NT2/D1 (cell line): ENCODE data around the gene IGFBP1.
A peak's percentile ranks its signal among the peaks of the same experiment; 100 is the strongest.

Experiments used
- DNase-seq: peaks from one replicate; pipeline ENCODE4 v3.0.0-alpha.2; 2011; ENCODE audit warnings: low read depth, low spot score
- H3K27me3 ChIP-seq: 2 replicates; pipeline ENCODE4 v1.6.0; 2011; ENCODE audit warnings: mild to moderate bottlenecking; ENCODE audit not compliant: insufficient read length, insufficient read depth
- H3K36me3 ChIP-seq: 2 replicates; pipeline ENCODE4 v1.6.1; 2011; ENCODE audit warnings: mild to moderate bottlenecking, low read length, mixed read lengths; ENCODE audit not compliant: insufficient read depth, insufficient read length
- H3K4me1 ChIP-seq: 2 replicates; pipeline ENCODE4 v1.5.1; 2011; ENCODE audit not compliant: insufficient read depth, insufficient read length
- H3K4me3 ChIP-seq: 2 replicates; pipeline ENCODE4 v1.5.1; 2011; ENCODE audit warnings: low read depth; ENCODE audit not compliant: insufficient read length
- H3K9ac ChIP-seq: 2 replicates; pipeline ENCODE4 v1.6.0; 2011; ENCODE audit warnings: low read depth; ENCODE audit not compliant: insufficient read length
- H3K9me3 ChIP-seq: 2 replicates; pipeline ENCODE4 v1.5.1; 2011; ENCODE audit warnings: mild to moderate bottlenecking, low read length; ENCODE audit not compliant: insufficient read depth
- SUZ12 ChIP-seq: IDR thresholded peaks from 2 replicates; pipeline ENCODE4 v1.6.1; 2011; ENCODE audit not compliant: insufficient read length, insufficient read depth; ENCODE audit errors: extremely low read depth
- YY1 ChIP-seq: IDR thresholded peaks from 2 replicates; pipeline ENCODE4 v1.6.1; 2011; ENCODE audit not compliant: insufficient read length, insufficient read depth
- ZNF274 ChIP-seq: IDR thresholded peaks from 2 replicates; pipeline ENCODE4 v1.6.1; 2011; ENCODE audit warnings: mild to moderate bottlenecking, low read depth, low read length

The IGFBP1 gene

GRCh38 chr7:45917064-45917463, 28.8 kb downstream of the IGFBP1 start:
- no peak for TF ChIP-seq SUZ12
- no peak overlapping the region for H3K9ac ChIP-seq
- no peak overlapping the region for H3K4me3 ChIP-seq
- peaks cover 36% of the 10 kb centered on the region for H3K36me3 ChIP-seq
- DNase-seq, result no peak
- H3K4me1 ChIP-seq, result no peaks in the 10 kb centered on the region
- H3K27me3 ChIP-seq, result peaks cover 47% of the 10 kb centered on the region
- H3K9me3 ChIP-seq, result no peaks in the 10 kb centered on the region

GRCh38 chr7:45917658-45918057, 29.4 kb downstream of the IGFBP1 start:
- peak; percentile 70 for DNase-seq
- Histone ChIP-seq H3K9me3 (no peaks in the 10 kb centered on the region), H3K4me1 (no peaks in the 10 kb centered on the region), H3K4me3 (no peak overlapping the region), H3K36me3 (peaks cover 35% of the 10 kb centered on the region), H3K9ac (no peak overlapping the region), H3K27me3 (peaks cover 53% of the 10 kb centered on the region)
- TF ChIP-seq ZNF274 (no peak), YY1 (no peak), SUZ12 (no peak)

GRCh38 chr7:45918556-45918955, 30.3 kb downstream of the IGFBP1 start:
- TF ChIP-seq SUZ12 (no peak), YY1 (no peak), ZNF274 (no peak)
- no peak overlapping the region for H3K9ac ChIP-seq
- peaks cover 28% of the 10 kb centered on the region for H3K36me3 ChIP-seq
- DNase-seq, result no peak
- H3K27me3 ChIP-seq, result peaks cover 57% of the 10 kb centered on the region
- no peak overlapping the region for H3K4me3 ChIP-seq
- no peaks in the 10 kb centered on the region for H3K9me3 ChIP-seq
- no peaks in the 10 kb centered on the region for H3K4me1 ChIP-seq

DNA sequence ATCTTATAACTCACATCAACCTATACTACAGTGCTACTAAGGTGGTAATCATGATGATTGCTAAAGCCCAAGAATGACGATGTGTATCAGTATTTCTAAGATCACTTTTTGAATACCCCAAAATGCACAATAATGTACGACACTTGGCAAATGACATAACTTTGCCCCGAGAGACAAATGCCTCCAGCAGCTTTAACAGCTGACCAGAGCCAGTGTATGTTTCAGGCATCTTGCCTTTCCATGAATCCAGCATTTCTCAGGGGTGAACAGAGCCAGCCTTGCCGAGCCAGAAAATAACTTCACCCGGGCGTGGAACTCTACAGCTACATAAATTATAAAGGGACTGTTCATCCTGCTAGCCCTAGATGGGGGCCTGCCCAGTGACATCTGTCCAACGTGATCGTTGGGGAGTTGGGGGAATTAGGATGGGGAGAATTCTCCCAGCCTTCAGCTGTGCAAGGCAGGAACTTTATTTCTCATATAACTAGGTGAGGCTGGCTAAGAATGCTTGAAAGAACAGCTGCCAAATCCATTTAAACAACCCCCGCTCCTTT, 31.0 kb downstream of the IGFBP1 start:
- no peaks in the 10 kb centered on the region for H3K9me3 ChIP-seq
- peaks cover 57% of the 10 kb centered on the region for H3K27me3 ChIP-seq
- TF ChIP-seq ZNF274, result no peak
- no peak for TF ChIP-seq SUZ12
- no peak for TF ChIP-seq YY1
- H3K4me1 ChIP-seq, result peaks cover 1% of the 10 kb centered on the region
- no peak overlapping the region for H3K9ac ChIP-seq
- H3K4me3 ChIP-seq, result no peak overlapping the region
- DNase-seq, result no peak
- H3K36me3 ChIP-seq, result peaks cover 27% of the 10 kb centered on the region

GRCh38 chr7:45919993-45920459, 31.7 kb downstream of the IGFBP1 start:
- Histone ChIP-seq H3K27me3 (peaks cover 57% of the 10 kb centered on the region), H3K9ac (peak overlapping the region; percentile 74), H3K9me3 (no peaks in the 10 kb centered on the region), H3K4me3 (peak overlapping the region; percentile 62), H3K4me1 (peaks cover 6% of the 10 kb centered on the region), H3K36me3 (peaks cover 20% of the 10 kb centered on the region)
- DNase-seq, result no peak
- no peak for TF ChIP-seq ZNF274
- TF ChIP-seq YY1, result no peak
- no peak for TF ChIP-seq SUZ12

DNA sequence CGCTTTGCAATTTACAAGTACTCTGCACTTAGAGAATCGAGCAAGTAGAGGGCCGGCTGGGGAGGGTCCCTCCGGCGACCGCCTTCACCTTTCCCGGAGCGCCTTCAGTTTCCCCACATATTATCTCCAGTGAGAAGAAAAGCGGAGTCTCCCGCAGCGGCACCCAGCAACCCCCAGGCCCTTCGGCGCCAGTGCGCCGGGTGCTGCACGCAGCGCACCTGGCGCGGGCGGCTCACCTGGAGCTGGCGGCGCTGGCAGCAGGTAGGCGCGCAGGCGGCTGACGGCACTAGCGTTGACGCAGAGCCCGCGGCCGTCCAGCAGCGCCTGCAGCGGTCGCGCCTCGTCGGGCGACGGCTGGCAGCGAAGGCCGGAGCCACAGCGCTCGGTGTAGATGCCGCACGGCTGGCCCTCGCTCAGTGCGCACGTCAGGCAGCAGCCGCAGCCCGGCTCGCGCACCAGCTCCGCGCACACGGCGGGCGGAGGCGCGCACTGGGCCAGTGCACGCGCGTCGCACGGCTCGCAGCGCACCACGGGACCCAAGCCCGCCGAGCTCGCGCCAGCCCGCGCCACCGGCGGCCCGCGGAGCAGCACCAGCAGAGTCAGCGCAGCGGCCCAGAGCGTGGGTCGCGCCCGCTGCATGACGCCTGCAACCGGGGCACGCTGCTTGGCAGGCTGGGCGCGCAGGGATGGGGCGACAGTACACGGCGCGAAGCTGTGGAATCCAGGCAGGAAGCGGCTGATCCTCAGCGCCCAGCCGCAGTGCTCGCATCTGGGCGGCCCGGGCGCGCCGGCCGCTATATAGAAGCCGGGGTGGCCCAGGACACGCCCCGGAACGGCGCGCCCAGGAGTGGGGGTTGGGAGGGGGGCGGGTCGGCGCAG, 32.5 kb downstream of the IGFBP1 start, which contains the start of gene IGFBP3:
IGFBP3 (minus strand) TSS at position 771 of the 879 bp plus-strand sequence; CDS start at position 639, 132 bp downstream.
- peaks cover 57% of the 10 kb centered on the region for H3K27me3 ChIP-seq
- H3K36me3 ChIP-seq, result peaks cover 14% of the 10 kb centered on the region
- H3K9me3 ChIP-seq, result no peaks in the 10 kb centered on the region
- DNase-seq, result no peak
- peak within 1 kb of the TSS; percentile 62 for H3K4me3 ChIP-seq
- peak within 1 kb of the TSS; percentile 74 for H3K9ac ChIP-seq
- peak; percentile 67 for TF ChIP-seq SUZ12
- no peak for TF ChIP-seq YY1
- no peak for TF ChIP-seq ZNF274
- peaks cover 6% of the 10 kb centered on the region for H3K4me1 ChIP-seq

DNA sequence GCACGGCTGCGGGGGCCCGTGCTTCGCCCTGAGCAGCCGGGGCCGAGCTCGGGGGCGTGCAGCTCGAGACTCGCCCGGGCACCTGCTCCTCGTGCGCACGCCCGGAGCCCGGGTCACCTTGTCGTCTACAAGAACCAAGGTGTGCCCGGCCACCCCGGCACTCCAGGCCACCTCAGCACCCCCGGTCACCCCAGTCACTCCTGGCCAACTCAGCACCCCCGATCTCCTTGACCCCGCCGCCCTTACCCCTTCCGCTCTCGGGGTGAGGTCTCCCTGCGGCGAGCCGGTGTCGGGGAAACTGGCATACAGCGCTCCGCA, 33.1 kb downstream of the IGFBP1 start:
- H3K36me3 ChIP-seq, result peaks cover 9% of the 10 kb centered on the region
- peak overlapping the region; percentile 57 for H3K9ac ChIP-seq
- H3K4me3 ChIP-seq, result peak overlapping the region; percentile 62
- H3K9me3 ChIP-seq, result no peaks in the 10 kb centered on the region
- H3K27me3 ChIP-seq, result peaks cover 57% of the 10 kb centered on the region
- peaks cover 6% of the 10 kb centered on the region for H3K4me1 ChIP-seq
- no peak for DNase-seq
- TF ChIP-seq SUZ12 (no peak), ZNF274 (no peak), YY1 (no peak)
